ENCODE results near the gene PDPN. TPM values are rescaled to one million over a fixed set of nuclear protein-coding genes. Genes with fewer than 3 reads are reported as not detected.

Gene PDPN
- total and polyA plus RNA-seq, 2 donors (not counting 1 experiment from before 2014, with no cell fraction given) = 1.5 to 3.1 TPM

- H3K9ac ChIP-seq (ENCODE audit: insufficient read depth, low read length) = no peak overlapping the region
- H3K4me2 ChIP-seq (ENCODE audit: extremely low read depth, insufficient read depth, low read length) = no peak overlapping the region
- DNase-seq (ENCODE audit: low read depth in 2 of 2) = no peak
- no peaks in the 10 kb centered on the region for H4K20me1 ChIP-seq (ENCODE audit: control insufficient read depth, extremely low read depth, insufficient read depth, low read length)
- H3K4me1 ChIP-seq (ENCODE audit: control insufficient read depth, extremely low read depth, insufficient read depth, low read length) = no peaks in the 10 kb centered on the region
- no peaks in the 10 kb centered on the region for H3K9me3 ChIP-seq (ENCODE audit: control insufficient read depth, insufficient read depth, low read depth, low read length)
- H3K36me3 ChIP-seq (ENCODE audit: control insufficient read depth, insufficient read depth, low read length) = no peaks in the 10 kb centered on the region
- no peak overlapping the region for H3K4me3 ChIP-seq (replicated peaks in 1 of 4; ENCODE audit: control extremely low read depth in 1 of 4, insufficient read depth in 1 of 4, low read depth in 3 of 4, low read length in 4 of 4)
- H2AFZ ChIP-seq (ENCODE audit: low read length) = no peak overlapping the region
- H3K27ac ChIP-seq (ENCODE audit: insufficient read depth, low read length) = no peak overlapping the region
- H3K27me3 ChIP-seq (ENCODE audit: control insufficient read depth, insufficient read depth, low read length) = no peaks in the 10 kb centered on the region
- no peaks in the 10 kb centered on the region for H3K79me2 ChIP-seq (ENCODE audit: control insufficient read depth, insufficient read depth, low read length)
- TF ChIP-seq, protein P1, sequence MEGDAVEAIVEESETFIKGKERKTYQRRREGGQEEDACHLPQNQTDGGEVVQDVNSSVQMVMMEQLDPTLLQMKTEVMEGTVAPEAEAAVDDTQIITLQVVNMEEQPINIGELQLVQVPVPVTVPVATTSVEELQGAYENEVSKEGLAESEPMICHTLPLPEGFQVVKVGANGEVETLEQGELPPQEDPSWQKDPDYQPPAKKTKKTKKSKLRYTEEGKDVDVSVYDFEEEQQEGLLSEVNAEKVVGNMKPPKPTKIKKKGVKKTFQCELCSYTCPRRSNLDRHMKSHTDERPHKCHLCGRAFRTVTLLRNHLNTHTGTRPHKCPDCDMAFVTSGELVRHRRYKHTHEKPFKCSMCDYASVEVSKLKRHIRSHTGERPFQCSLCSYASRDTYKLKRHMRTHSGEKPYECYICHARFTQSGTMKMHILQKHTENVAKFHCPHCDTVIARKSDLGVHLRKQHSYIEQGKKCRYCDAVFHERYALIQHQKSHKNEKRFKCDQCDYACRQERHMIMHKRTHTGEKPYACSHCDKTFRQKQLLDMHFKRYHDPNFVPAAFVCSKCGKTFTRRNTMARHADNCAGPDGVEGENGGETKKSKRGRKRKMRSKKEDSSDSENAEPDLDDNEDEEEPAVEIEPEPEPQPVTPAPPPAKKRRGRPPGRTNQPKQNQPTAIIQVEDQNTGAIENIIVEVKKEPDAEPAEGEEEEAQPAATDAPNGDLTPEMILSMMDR (conservative IDR thresholded peaks at IDR 0.05 in 1 of 2, IDR thresholded peaks at IDR 0.05 in 1 of 2; ENCODE audit: low read depth in 1 of 2, low read length in 2 of 2) = no peak
- TF ChIP-seq EZH2 (IDR thresholded peaks at IDR 0.05; ENCODE audit: low read length, missing control alignments) = no peak
Observed at GRCh38 chr1:13538832-13539231, 44.8 kb upstream of the PDPN start.

- no peaks in the 10 kb centered on the region for H3K79me2 ChIP-seq (ENCODE audit: control insufficient read depth, insufficient read depth, low read length)
- no peak overlapping the region for H3K9ac ChIP-seq (ENCODE audit: insufficient read depth, low read length)
- no peaks in the 10 kb centered on the region for H4K20me1 ChIP-seq (ENCODE audit: control insufficient read depth, extremely low read depth, insufficient read depth, low read length)
- no peak overlapping the region for H3K27ac ChIP-seq (ENCODE audit: insufficient read depth, low read length)
- no peak overlapping the region for H3K4me2 ChIP-seq (ENCODE audit: extremely low read depth, insufficient read depth, low read length)
- H2AFZ ChIP-seq (ENCODE audit: low read length) = no peak overlapping the region
- no peaks in the 10 kb centered on the region for H3K27me3 ChIP-seq (ENCODE audit: control insufficient read depth, insufficient read depth, low read length)
- no peak for TF ChIP-seq EZH2 (IDR thresholded peaks at IDR 0.05; ENCODE audit: low read length, missing control alignments)
- TF ChIP-seq, protein P1 (conservative IDR thresholded peaks at IDR 0.05 in 1 of 2, IDR thresholded peaks at IDR 0.05 in 1 of 2; ENCODE audit: low read depth in 1 of 2, low read length in 2 of 2) = no peak
- H3K4me1 ChIP-seq (ENCODE audit: control insufficient read depth, extremely low read depth, insufficient read depth, low read length) = no peaks in the 10 kb centered on the region
- no peak for DNase-seq (ENCODE audit: low read depth in 2 of 2)
- H3K9me3 ChIP-seq (ENCODE audit: control insufficient read depth, insufficient read depth, low read depth, low read length) = no peaks in the 10 kb centered on the region
- H3K36me3 ChIP-seq (ENCODE audit: control insufficient read depth, insufficient read depth, low read length) = no peaks in the 10 kb centered on the region
- H3K4me3 ChIP-seq (replicated peaks in 1 of 4; ENCODE audit: control extremely low read depth in 1 of 4, insufficient read depth in 1 of 4, low read depth in 3 of 4, low read length in 4 of 4) = no peak overlapping the region
Observed at GRCh38 chr1:13539683-13540082, 43.9 kb upstream of the PDPN start.

- no peaks in the 10 kb centered on the region for H3K27me3 ChIP-seq (ENCODE audit: control insufficient read depth, insufficient read depth, low read length)
- H3K79me2 ChIP-seq (ENCODE audit: control insufficient read depth, insufficient read depth, low read length) = no peaks in the 10 kb centered on the region
- no peak overlapping the region for H3K4me2 ChIP-seq (ENCODE audit: extremely low read depth, insufficient read depth, low read length)
- H3K27ac ChIP-seq (ENCODE audit: insufficient read depth, low read length) = no peak overlapping the region
- no peak overlapping the region for H2AFZ ChIP-seq (ENCODE audit: low read length)
- no peaks in the 10 kb centered on the region for H4K20me1 ChIP-seq (ENCODE audit: control insufficient read depth, extremely low read depth, insufficient read depth, low read length)
- no peaks in the 10 kb centered on the region for H3K36me3 ChIP-seq (ENCODE audit: control insufficient read depth, insufficient read depth, low read length)
- TF ChIP-seq, protein P1 (conservative IDR thresholded peaks at IDR 0.05 in 1 of 2, IDR thresholded peaks at IDR 0.05 in 1 of 2; ENCODE audit: low read depth in 1 of 2, low read length in 2 of 2) = no peak
- no peak for TF ChIP-seq EZH2 (IDR thresholded peaks at IDR 0.05; ENCODE audit: low read length, missing control alignments)
- no peak for DNase-seq (ENCODE audit: low read depth in 2 of 2)
- no peaks in the 10 kb centered on the region for H3K4me1 ChIP-seq (ENCODE audit: control insufficient read depth, extremely low read depth, insufficient read depth, low read length)
- H3K9me3 ChIP-seq (ENCODE audit: control insufficient read depth, insufficient read depth, low read depth, low read length) = no peaks in the 10 kb centered on the region
- H3K9ac ChIP-seq (ENCODE audit: insufficient read depth, low read length) = no peak overlapping the region
- H3K4me3 ChIP-seq (replicated peaks in 1 of 4; ENCODE audit: control extremely low read depth in 1 of 4, insufficient read depth in 1 of 4, low read depth in 3 of 4, low read length in 4 of 4) = no peak overlapping the region
Observed at GRCh38 chr1:13540866-13541265, 42.8 kb upstream of the PDPN start.

Data from fibroblast of lung (primary cell).